Measurements from ENCODE around the gene PRKAG2. TPM values are rescaled to one million over a fixed set of nuclear protein-coding genes. Genes with fewer than 3 reads are reported as not detected.
"Not testable (repeated sequence)": the region's sequence is repeated elsewhere in the genome, so short reads cannot be mapped to it uniquely, and the experiment has no call there.

Gene PRKAG2
- total RNA-seq, 1 donor = 42.7 TPM

DNA sequence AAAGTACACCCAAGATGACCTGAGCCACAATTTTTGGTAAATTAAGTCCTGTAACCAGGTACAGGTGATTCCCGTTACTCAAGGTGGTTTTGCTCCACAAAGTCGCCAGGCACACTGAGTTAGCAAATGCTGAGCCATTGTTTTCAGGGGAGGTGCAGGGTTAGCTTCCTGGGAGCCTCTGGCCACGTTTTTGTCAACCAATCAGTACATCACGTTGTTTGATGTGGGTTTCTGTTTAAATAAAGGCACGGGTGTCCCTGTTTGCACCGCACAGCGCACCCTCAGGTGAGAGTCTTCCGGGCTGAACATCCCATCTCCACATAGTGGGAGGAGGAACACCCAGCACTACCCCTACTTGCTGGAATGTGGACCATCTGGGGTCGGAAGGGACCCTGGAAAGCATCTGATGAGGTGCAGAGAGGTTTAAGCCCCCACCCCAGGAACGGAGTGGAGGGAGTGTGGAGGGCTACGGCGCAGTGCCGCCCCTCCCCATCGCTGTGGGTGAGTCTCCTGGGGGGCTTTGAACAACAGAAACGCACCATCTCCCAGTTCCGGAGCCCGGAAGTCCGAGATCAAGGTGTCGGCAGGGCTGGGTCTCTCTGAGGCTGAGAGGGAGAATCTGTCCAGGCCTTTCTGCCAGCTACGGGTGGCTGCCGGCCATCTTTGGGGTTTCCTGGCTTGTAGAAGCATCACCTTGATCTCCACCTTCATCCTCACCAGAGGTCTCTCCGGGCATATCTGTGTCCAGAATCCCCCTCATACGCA is 42.5 kb downstream of the PRKAG2 start:
- Histone ChIP-seq H3K9me3 (ENCODE audit: low read depth, low read length) (no peaks in the 10 kb centered on the region), H3K27me3 (ENCODE audit: insufficient read depth, low read length) (no peaks in the 10 kb centered on the region), H3K4me1 (ENCODE audit: insufficient read depth, low read length) (peaks cover 28% of the 10 kb centered on the region), H3K4me3 (ENCODE audit: low read length) (no peak overlapping the region)

DNA sequence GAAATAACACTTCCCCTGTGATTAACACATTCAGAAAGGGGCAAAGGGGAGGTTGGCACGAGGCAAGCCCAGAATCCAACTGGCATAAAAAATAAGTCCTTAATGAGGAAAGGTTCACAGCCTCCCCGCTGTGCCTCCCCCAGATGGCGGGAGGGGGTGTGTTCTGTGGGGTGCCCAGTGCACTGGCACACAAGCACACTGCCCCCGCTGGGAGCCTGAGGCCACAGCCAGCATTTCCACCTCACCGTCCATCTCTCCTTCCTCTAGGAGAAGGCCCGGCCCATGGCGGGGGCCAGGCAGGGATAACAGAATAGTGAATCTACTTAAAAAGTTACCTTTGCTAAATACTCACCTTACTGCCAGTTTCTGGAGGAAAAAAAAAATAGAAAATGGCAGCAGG is 43.2 kb downstream of the PRKAG2 start:
- H3K4me3 ChIP-seq (ENCODE audit: low read length) = no peak overlapping the region
- peaks cover 20% of the 10 kb centered on the region for H3K4me1 ChIP-seq (ENCODE audit: insufficient read depth, low read length)
- H3K9me3 ChIP-seq (ENCODE audit: low read depth, low read length) = no peaks in the 10 kb centered on the region

DNA sequence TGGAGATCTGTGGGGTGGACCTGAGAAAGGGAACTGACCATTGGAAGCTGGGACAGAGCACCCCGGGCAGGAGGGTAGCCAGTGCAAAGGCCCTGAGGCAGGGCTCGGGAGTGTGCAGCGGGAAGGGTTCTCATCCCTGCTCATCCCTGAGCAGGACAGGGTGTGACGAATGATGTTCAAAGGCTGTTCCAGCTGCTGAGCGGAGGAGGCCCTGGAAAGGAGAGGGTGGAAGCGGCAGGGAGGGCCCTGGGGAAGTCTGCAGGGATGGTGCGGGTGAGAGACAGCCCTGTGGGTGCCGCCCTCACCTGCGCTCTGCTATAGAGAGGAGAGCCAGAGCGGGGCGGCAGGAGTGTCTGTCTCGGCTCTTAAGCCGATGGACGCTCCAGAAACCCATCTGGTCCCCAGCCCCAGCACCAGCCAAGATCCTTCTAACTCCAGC is 43.7 kb downstream of the PRKAG2 start:
- no peak overlapping the region for H3K4me3 ChIP-seq (ENCODE audit: low read length)
- no peaks in the 10 kb centered on the region for H3K27me3 ChIP-seq (ENCODE audit: insufficient read depth, low read length)
- H3K4me1 ChIP-seq (ENCODE audit: insufficient read depth, low read length) = peaks cover 16% of the 10 kb centered on the region
- H3K9me3 ChIP-seq (ENCODE audit: low read depth, low read length) = no peaks in the 10 kb centered on the region

More for the DNA sequence above, 43.2 kb downstream of the PRKAG2 start:
- no peaks in the 10 kb centered on the region for H3K27me3 ChIP-seq (ENCODE audit: insufficient read depth, low read length)

- no peaks in the 10 kb centered on the region for H3K27me3 ChIP-seq (ENCODE audit: insufficient read depth, low read length)
- H3K9me3 ChIP-seq (ENCODE audit: low read depth, low read length) = no peaks in the 10 kb centered on the region
- H3K4me1 ChIP-seq (ENCODE audit: insufficient read depth, low read length) = peaks cover 10% of the 10 kb centered on the region
- H3K4me3 ChIP-seq (ENCODE audit: low read length) = no peak overlapping the region
Observed at GRCh38 chr7:151832656-151833055, 44.3 kb downstream of the PRKAG2 start.

GRCh38 chr7:151832138-151832537 is 44.8 kb downstream of the PRKAG2 start:
- no peaks in the 10 kb centered on the region for H3K27me3 ChIP-seq (ENCODE audit: insufficient read depth, low read length)
- H3K4me3 ChIP-seq (ENCODE audit: low read length) = no peak overlapping the region
- peaks cover 5% of the 10 kb centered on the region for H3K4me1 ChIP-seq (ENCODE audit: insufficient read depth, low read length)
- no peaks in the 10 kb centered on the region for H3K9me3 ChIP-seq (ENCODE audit: low read depth, low read length)

DNA sequence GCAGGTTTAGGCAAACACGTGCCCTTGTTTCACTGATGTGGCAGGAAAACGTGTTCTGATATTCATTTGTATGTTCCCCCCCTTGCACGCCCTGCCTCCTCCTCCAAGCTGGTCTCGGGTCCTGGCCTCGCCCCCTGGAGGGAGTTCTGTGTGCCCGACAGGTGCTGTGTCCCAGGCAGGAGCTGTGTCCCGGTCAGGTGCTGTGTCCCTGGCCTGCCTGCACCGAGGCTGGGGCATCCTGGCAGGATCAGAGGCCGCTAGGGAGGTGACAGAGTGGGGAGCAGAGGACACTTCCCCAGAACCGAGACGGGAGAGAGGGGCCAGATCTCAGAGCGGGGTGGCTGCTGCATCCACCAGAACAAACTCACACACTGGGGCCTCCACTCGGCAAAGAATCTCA is 45.3 kb downstream of the PRKAG2 start:
- Histone ChIP-seq H3K27me3 (ENCODE audit: insufficient read depth, low read length) (no peaks in the 10 kb centered on the region), H3K4me3 (ENCODE audit: low read length) (no peak overlapping the region), H3K9me3 (ENCODE audit: low read depth, low read length) (no peaks in the 10 kb centered on the region), H3K4me1 (ENCODE audit: insufficient read depth, low read length) (peaks cover under 1% of the 10 kb centered on the region)

GRCh38 chr7:151830121-151830830 is 46.6 kb downstream of the PRKAG2 start:
- Histone ChIP-seq H3K4me1 (ENCODE audit: insufficient read depth, low read length) (peaks cover 14% of the 10 kb centered on the region), H3K27me3 (ENCODE audit: insufficient read depth, low read length) (no peaks in the 10 kb centered on the region), H3K9me3 (ENCODE audit: low read depth, low read length) (no peaks in the 10 kb centered on the region), H3K4me3 (ENCODE audit: low read length) (no peak overlapping the region)

GRCh38 chr7:151829707-151830106 is 47.2 kb downstream of the PRKAG2 start:
- Histone ChIP-seq H3K4me1 (ENCODE audit: insufficient read depth, low read length) (peaks cover 15% of the 10 kb centered on the region), H3K27me3 (ENCODE audit: insufficient read depth, low read length) (no peaks in the 10 kb centered on the region), H3K9me3 (ENCODE audit: low read depth, low read length) (no peaks in the 10 kb centered on the region), H3K4me3 (ENCODE audit: low read length) (no peak overlapping the region)

- no peak overlapping the region for H3K4me3 ChIP-seq (ENCODE audit: low read length)
- H3K27me3 ChIP-seq (ENCODE audit: insufficient read depth, low read length) = no peaks in the 10 kb centered on the region
- no peaks in the 10 kb centered on the region for H3K9me3 ChIP-seq (ENCODE audit: low read depth, low read length)
- H3K4me1 ChIP-seq (ENCODE audit: insufficient read depth, low read length) = peaks cover 18% of the 10 kb centered on the region
Observed at GRCh38 chr7:151827620-151828019, 49.3 kb downstream of the PRKAG2 start.

- H3K9me3 ChIP-seq (ENCODE audit: low read depth, low read length); H3K4me3 ChIP-seq (ENCODE audit: low read length); H3K27me3 ChIP-seq (ENCODE audit: insufficient read depth, low read length): not testable (repeated sequence)
- peaks cover 18% of the 10 kb centered on the region for H3K4me1 ChIP-seq (ENCODE audit: insufficient read depth, low read length)
Observed at GRCh38 chr7:151826316-151826715, 50.6 kb downstream of the PRKAG2 start.

DNA sequence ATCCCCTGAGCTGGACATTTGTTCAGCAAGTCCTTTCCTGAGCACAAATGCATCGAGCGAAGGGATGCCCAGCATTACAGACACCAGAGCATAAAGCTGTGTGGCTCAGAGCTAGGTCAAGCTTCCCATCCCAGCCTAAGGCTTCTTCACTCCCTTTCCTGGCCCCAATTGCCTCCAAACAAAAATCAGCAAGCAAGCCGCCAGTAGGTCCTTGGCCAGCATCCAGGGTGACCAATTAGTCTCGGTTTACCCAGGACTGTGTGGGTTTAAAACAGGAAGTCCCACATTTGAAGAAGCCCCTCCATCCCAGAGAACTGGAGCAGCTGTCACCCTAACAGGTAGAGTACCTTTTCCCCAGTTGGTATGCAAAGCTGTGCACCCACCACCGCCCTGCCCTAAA is 51.2 kb downstream of the PRKAG2 start:
- H3K4me3 ChIP-seq (ENCODE audit: low read length) = no peak overlapping the region
- H3K9me3 ChIP-seq (ENCODE audit: low read depth, low read length) = no peaks in the 10 kb centered on the region
- H3K4me1 ChIP-seq (ENCODE audit: insufficient read depth, low read length) = peaks cover 18% of the 10 kb centered on the region
- H3K27me3 ChIP-seq (ENCODE audit: insufficient read depth, low read length) = no peaks in the 10 kb centered on the region

GRCh38 chr7:151824373-151824933 is 52.5 kb downstream of the PRKAG2 start:
- Histone ChIP-seq H3K4me3 (ENCODE audit: low read length) (no peak overlapping the region), H3K27me3 (ENCODE audit: insufficient read depth, low read length) (no peaks in the 10 kb centered on the region), H3K9me3 (ENCODE audit: low read depth, low read length) (no peaks in the 10 kb centered on the region), H3K4me1 (ENCODE audit: insufficient read depth, low read length) (peaks cover 18% of the 10 kb centered on the region)

DNA sequence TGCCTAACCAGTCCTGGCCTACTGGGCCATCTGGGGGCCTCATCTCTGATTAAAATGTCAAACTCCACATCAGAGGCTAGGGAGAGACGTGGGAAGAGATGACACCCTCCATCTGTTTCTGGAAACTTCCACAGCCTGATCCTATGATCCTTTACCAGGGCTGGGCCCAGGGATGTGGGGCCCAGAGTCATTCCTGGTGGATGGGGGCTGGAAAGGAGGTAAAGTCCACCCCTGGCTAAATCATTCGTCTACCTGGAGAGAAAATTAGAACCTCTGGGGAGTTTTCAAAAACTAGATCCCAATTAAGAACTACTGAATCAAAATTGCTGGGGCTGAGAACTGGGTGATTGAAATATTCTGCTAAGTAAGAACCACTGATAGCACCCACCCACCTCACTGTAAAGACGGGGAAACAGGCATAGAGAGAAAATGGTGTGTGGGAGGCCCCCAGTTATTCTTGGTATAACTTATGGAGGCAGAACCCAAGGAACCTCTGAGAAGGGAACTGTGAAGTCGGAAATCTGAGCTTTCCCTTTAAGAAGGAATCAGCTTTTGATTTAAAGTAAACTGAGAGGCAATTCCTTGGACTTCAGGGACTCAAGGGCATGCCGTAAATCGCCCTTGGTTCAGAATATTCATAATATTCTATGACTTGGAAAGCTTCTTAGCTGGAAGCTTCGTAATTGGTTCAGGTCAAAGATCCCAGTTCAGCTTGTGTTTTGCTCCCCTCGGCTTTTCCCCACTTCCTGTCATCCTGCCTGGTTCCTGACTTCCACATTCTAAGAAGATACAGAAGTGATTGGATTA is 53.1 kb downstream of the PRKAG2 start:
- Histone ChIP-seq H3K9me3 (ENCODE audit: low read depth, low read length) (no peaks in the 10 kb centered on the region), H3K4me1 (ENCODE audit: insufficient read depth, low read length) (peaks cover 18% of the 10 kb centered on the region), H3K4me3 (ENCODE audit: low read length) (no peak overlapping the region), H3K27me3 (ENCODE audit: insufficient read depth, low read length) (no peaks in the 10 kb centered on the region)

DNA sequence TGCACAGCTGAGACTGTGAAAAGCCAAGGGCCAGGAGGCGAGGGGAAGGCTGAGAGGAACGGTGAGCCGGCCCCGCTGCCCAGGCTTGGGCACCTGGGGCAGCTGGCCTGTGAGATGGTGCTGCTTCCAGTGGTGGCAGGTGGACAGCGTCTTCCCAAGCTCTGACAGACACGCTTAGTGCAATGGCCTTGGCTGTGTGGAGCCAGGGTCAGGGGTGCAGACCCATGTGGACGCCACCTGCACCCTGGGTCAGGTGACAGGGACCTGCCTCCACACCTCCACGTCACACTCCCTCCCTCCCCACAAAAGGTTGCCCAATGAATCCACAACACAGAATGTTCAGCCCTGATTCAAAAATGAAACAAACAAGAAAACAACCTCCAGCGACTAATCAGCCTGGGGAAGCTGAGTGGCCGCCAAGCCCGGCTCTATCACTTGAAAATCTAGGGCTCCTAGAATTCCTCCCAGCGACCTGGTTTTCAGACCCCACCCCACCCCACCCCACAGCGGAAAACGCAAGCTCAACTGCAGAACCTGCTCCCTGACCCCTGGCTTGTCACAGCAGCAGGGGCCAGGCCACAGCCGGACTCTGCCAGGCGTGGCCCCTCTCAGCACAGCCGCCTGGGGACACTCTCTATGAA is 54.3 kb downstream of the PRKAG2 start:
- no peaks in the 10 kb centered on the region for H3K9me3 ChIP-seq (ENCODE audit: low read depth, low read length)
- H3K4me3 ChIP-seq (ENCODE audit: low read length) = no peak overlapping the region
- peaks cover 18% of the 10 kb centered on the region for H3K4me1 ChIP-seq (ENCODE audit: insufficient read depth, low read length)
- no peaks in the 10 kb centered on the region for H3K27me3 ChIP-seq (ENCODE audit: insufficient read depth, low read length)

Measured in mononuclear cell (primary cell).